WTC11 (cell line): Measurements from ENCODE around the gene RADX. TPM values are rescaled to one million over a fixed set of nuclear protein-coding genes. Genes with fewer than 3 reads are reported as not detected.

Experiments
- microRNA-seq: library from miRNA; unstranded; fragments of <30 nt; microRNA quantifications from one replicate; pipeline ENCODE4 v1.2.0, GENCODE V29; 2022; ENCODE audit warnings: borderline number of aligned reads
- total RNA-seq: library from RNA; stranded (reverse); gene quantifications from 3 replicates; pipeline ENCODE4 v1.2.3, GENCODE V29; 2021

The RADX gene
- total RNA-seq, 1 experiment from 2014 or later = 4.4 TPM

Small RNA genes lying within 50 kb of the gene (microRNA-seq; reads per million reads assigned to microRNA genes)
- gene MIR548AN = not detected

Other genes starting within 250 kb of the RADX start
- 0.99 to 1.1 TPM (median 1.0 TPM) in 3 replicates for gene RNF128, start 114.7 kb downstream of the RADX start, total RNA-seq
- gene TBC1D8B, start 190.7 kb downstream of the RADX start, total RNA-seq = 5.8 to 6.3 TPM (median 6.3 TPM) in 3 replicates